Activated T-helper 2 cell treated with anti-CD3 and anti-CD28 coated beads, Interferon-gamma antibody, Interleukin-2, Interleukin-4, amounts not matched to agents 10 μg/mL and 5 μg/mL and 100 μg/mL, durations not matched to agents 14 hours and 24 hours and 36 hours (primary cell): ENCODE data around the gene PICALM. TPM values are rescaled to one million over a fixed set of nuclear protein-coding genes. Genes with fewer than 3 reads are reported as not detected.

Source experiments
- DNase-seq: peaks from one replicate; pipeline ENCODE4 v3.0.0; 2021; ENCODE audit warnings: low spot score
- H3K27ac Mint-ChIP-seq: one replicate; pipeline ENCODE4 v1.8.0; 2021; ENCODE audit warnings: mixed read lengths
- H3K27me3 Mint-ChIP-seq: one replicate; pipeline ENCODE4 v1.8.0; 2021; ENCODE audit warnings: low read depth, mixed read lengths
- H3K36me3 Mint-ChIP-seq: one replicate; pipeline ENCODE4 v1.8.0; 2021; ENCODE audit warnings: low read depth, mixed read lengths
- H3K4me1 Mint-ChIP-seq: one replicate; pipeline ENCODE4 v1.8.0; 2021; ENCODE audit warnings: low read depth, mixed read lengths
- H3K4me3 Mint-ChIP-seq: one replicate; pipeline ENCODE4 v1.8.0; 2021; ENCODE audit warnings: low read depth, mild to moderate bottlenecking, moderate library complexity, mixed read lengths
- H3K9me3 Mint-ChIP-seq: one replicate; pipeline ENCODE4 v1.8.0; 2021; ENCODE audit warnings: mixed read lengths
- intact Hi-C: fragments of 100-400 bp; cut with micrococcal nuclease; formaldehyde crosslinking; loops from one replicate; pipeline ENCODE4 v1.15.1; 2023
- total RNA-seq: library from RNA; stranded (reverse); gene quantifications from 2 replicates; pipeline ENCODE4 v1.2.3, GENCODE V29; 2022

The PICALM gene
- total RNA-seq, 1 donor from 2014 or later = 213 TPM

- DNase-seq = no peak
- no peak overlapping the region for H3K27ac Mint-ChIP-seq
- H3K27me3 Mint-ChIP-seq = no peaks in the 10 kb centered on the region
- H3K36me3 Mint-ChIP-seq = peaks cover 59% of the 10 kb centered on the region
- H3K4me3 Mint-ChIP-seq = peak overlapping the region; percentile 35
- intact Hi-C loops = loop anchor here (10.0 kb wide), 2 partner anchors 384 to 744 kb away; partner anchors contain the start of gene PRSS23
- peaks cover 4% of the 10 kb centered on the region for H3K9me3 Mint-ChIP-seq
- H3K4me1 Mint-ChIP-seq = peaks cover 61% of the 10 kb centered on the region
These were observed 8.3 kb downstream of the PICALM start for GRCh38 chr11:86060544-86060943.

GRCh38 chr11:86058360-86058759 is 10.5 kb downstream of the PICALM start:
- Mint-ChIP-seq H3K4me1 (peaks cover 60% of the 10 kb centered on the region), H3K9me3 (peaks cover 4% of the 10 kb centered on the region), H3K27me3 (no peaks in the 10 kb centered on the region), H3K36me3 (peaks cover 60% of the 10 kb centered on the region), H3K4me3 (no peak overlapping the region), H3K27ac (no peak overlapping the region)
- no peak for DNase-seq
- intact Hi-C loops = no loop called here

- intact Hi-C loops = no loop called here
- no peak for DNase-seq
- no peaks in the 10 kb centered on the region for H3K27me3 Mint-ChIP-seq
- peak overlapping the region; percentile 63 for H3K27ac Mint-ChIP-seq
- peaks cover 69% of the 10 kb centered on the region for H3K36me3 Mint-ChIP-seq
- H3K9me3 Mint-ChIP-seq = peaks cover 4% of the 10 kb centered on the region
- peaks cover 66% of the 10 kb centered on the region for H3K4me1 Mint-ChIP-seq
- no peak overlapping the region for H3K4me3 Mint-ChIP-seq
These were observed 12.5 kb downstream of the PICALM start for GRCh38 chr11:86056351-86056854.

- no peak overlapping the region for H3K4me3 Mint-ChIP-seq
- H3K4me1 Mint-ChIP-seq = peaks cover 61% of the 10 kb centered on the region
- DNase-seq = no peak
- H3K27ac Mint-ChIP-seq = peak overlapping the region; percentile 40
- H3K27me3 Mint-ChIP-seq = no peaks in the 10 kb centered on the region
- intact Hi-C loops = no loop called here
- peaks cover 68% of the 10 kb centered on the region for H3K36me3 Mint-ChIP-seq
- H3K9me3 Mint-ChIP-seq = peaks cover 4% of the 10 kb centered on the region
These were observed 15.9 kb downstream of the PICALM start for GRCh38 chr11:86052693-86053641.

- peaks cover 70% of the 10 kb centered on the region for H3K4me1 Mint-ChIP-seq
- peaks cover 4% of the 10 kb centered on the region for H3K9me3 Mint-ChIP-seq
- no peak overlapping the region for H3K4me3 Mint-ChIP-seq
- intact Hi-C loops = no loop called here
- H3K36me3 Mint-ChIP-seq = peaks cover 70% of the 10 kb centered on the region
- DNase-seq = no peak
- no peaks in the 10 kb centered on the region for H3K27me3 Mint-ChIP-seq
- H3K27ac Mint-ChIP-seq = peak overlapping the region; percentile 12
These were observed 18.6 kb downstream of the PICALM start for GRCh38 chr11:86050196-86050709.

- peaks cover 73% of the 10 kb centered on the region for H3K4me1 Mint-ChIP-seq
- intact Hi-C loops = loop anchor here (1.0 to 2.0 kb wide), 8 partner anchors 17 to 240 kb away; partner anchors contain the start of gene EED
- H3K27ac Mint-ChIP-seq = peak overlapping the region; percentile 96
- DNase-seq = no peak
- H3K27me3 Mint-ChIP-seq = no peaks in the 10 kb centered on the region
- peak overlapping the region; percentile 65 for H3K4me3 Mint-ChIP-seq
- H3K9me3 Mint-ChIP-seq = no peaks in the 10 kb centered on the region
- peaks cover 59% of the 10 kb centered on the region for H3K36me3 Mint-ChIP-seq
These were observed 21.5 kb downstream of the PICALM start for GRCh38 chr11:86047275-86047991.

GRCh38 chr11:86046116-86046515 is 22.8 kb downstream of the PICALM start:
- no peaks in the 10 kb centered on the region for H3K27me3 Mint-ChIP-seq
- no peaks in the 10 kb centered on the region for H3K9me3 Mint-ChIP-seq
- H3K4me1 Mint-ChIP-seq = peaks cover 72% of the 10 kb centered on the region
- H3K4me3 Mint-ChIP-seq = peak overlapping the region; percentile 38
- intact Hi-C loops = loop anchor here (2.0 kb wide), 2 partner anchors 97 to 199 kb away; partner anchors contain the start of gene EED
- H3K27ac Mint-ChIP-seq = peak overlapping the region; percentile 96
- no peak for DNase-seq
- peaks cover 54% of the 10 kb centered on the region for H3K36me3 Mint-ChIP-seq

GRCh38 chr11:86043765-86044503 is 24.9 kb downstream of the PICALM start:
- Mint-ChIP-seq H3K27me3 (no peaks in the 10 kb centered on the region), H3K4me3 (peak overlapping the region; percentile 18), H3K36me3 (peaks cover 45% of the 10 kb centered on the region), H3K9me3 (no peaks in the 10 kb centered on the region), H3K27ac (no peak overlapping the region), H3K4me1 (peaks cover 70% of the 10 kb centered on the region)
- DNase-seq = no peak
- intact Hi-C loops = no loop called here

GRCh38 chr11:86041975-86042378 is 26.9 kb downstream of the PICALM start:
- intact Hi-C loops = loop anchor here (1.0 kb wide), 1 partner anchor 151 kb away; no protein-coding TSS in a partner anchor
- H3K36me3 Mint-ChIP-seq = peaks cover 41% of the 10 kb centered on the region
- H3K27ac Mint-ChIP-seq = peak overlapping the region; percentile 50
- H3K27me3 Mint-ChIP-seq = no peaks in the 10 kb centered on the region
- no peaks in the 10 kb centered on the region for H3K9me3 Mint-ChIP-seq
- peak; percentile 27 for DNase-seq
- peak overlapping the region; percentile 7 for H3K4me3 Mint-ChIP-seq
- peaks cover 57% of the 10 kb centered on the region for H3K4me1 Mint-ChIP-seq

GRCh38 chr11:86040919-86041850 is 27.7 kb downstream of the PICALM start:
- no peaks in the 10 kb centered on the region for H3K9me3 Mint-ChIP-seq
- peaks cover 41% of the 10 kb centered on the region for H3K36me3 Mint-ChIP-seq

GRCh38 chr11:86039094-86039493 is 29.8 kb downstream of the PICALM start:
- H3K27ac Mint-ChIP-seq = peak overlapping the region; percentile 57
- H3K4me1 Mint-ChIP-seq = peaks cover 45% of the 10 kb centered on the region
- intact Hi-C loops = no loop called here
- H3K27me3 Mint-ChIP-seq = no peaks in the 10 kb centered on the region
- H3K36me3 Mint-ChIP-seq = peaks cover 37% of the 10 kb centered on the region
- no peak for DNase-seq
- no peaks in the 10 kb centered on the region for H3K9me3 Mint-ChIP-seq
- H3K4me3 Mint-ChIP-seq = no peak overlapping the region

More at GRCh38 chr11:86040919-86041850, 27.7 kb downstream of the PICALM start:
- H3K27ac Mint-ChIP-seq = peak overlapping the region; percentile 60
- no peak overlapping the region for H3K4me3 Mint-ChIP-seq
- intact Hi-C loops = no loop called here
- DNase-seq = no peak
- no peaks in the 10 kb centered on the region for H3K27me3 Mint-ChIP-seq
- peaks cover 54% of the 10 kb centered on the region for H3K4me1 Mint-ChIP-seq
